ENCODE results near the gene TMEM80. TPM values are rescaled to one million over a fixed set of nuclear protein-coding genes. Genes with fewer than 3 reads are reported as not detected.

TMEM80 gene
- total and polyA plus RNA-seq, 2 donors (not counting 3 experiments of a cell fraction or from before 2014, with no cell fraction given): 21.2 to 26.6 TPM

DNA sequence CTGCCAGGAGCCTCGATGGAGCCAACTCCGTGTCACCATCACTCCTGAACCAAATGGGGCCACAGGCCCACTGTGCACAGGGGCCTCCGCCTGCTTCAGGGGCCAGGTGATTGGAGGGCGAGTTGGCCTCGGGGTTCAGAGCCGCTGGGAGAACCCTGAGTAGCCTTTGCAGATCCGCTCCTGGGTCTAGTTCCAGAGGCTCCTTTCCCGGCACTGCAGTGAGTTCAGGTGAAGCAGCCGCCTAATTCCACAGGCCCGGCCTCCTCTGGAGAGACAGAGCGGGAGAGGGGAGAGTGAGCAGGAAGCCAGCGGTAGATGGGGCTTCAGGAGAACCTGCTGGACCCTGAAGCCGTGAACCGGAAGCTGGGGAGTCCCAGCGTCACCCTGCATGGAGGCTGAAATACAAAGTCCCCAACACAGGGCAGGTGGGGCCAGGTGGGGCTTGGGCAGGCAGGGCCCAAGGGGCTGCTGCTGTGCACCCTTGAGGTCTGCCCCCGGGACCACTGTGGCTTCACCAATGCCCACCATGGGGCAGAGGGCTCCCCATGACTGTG lies 36.0 kb upstream of the TMEM80 start:
- CTCF ChIA-PET: no interaction called here

DNA sequence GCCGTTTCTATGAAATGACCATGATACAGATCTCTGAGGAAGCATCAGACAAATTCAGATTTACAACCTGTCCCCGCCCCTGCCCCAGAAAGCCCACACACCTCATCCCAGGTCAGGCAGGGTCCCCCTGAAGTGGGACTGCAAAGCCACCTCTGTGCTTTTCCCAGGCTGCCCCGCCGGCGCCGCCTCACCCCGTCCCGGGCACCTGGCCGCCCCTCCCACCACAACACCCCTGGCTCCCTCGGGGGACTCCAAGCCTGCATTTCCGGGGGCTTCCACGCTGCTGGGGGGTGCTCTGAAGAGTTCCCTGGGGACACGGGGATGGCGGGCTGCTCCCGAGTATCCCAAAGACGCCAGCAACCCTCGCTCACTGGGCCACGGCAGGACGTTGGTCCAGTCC lies 35.3 kb upstream of the TMEM80 start:
- intact Hi-C loops (cut with micrococcal nuclease): no loop called here

More for the DNA sequence above, 36.0 kb upstream of the TMEM80 start:
- no peaks in the 10 kb centered on the region for H3K4me1 ChIP-seq (ENCODE audit: control insufficient read depth, extremely low read depth, insufficient read depth, low read length)
- no peaks in the 10 kb centered on the region for H3K9me1 ChIP-seq (replicated peaks; ENCODE audit: control insufficient read depth, extremely low read depth, insufficient read depth, low read length)
- no peaks in the 10 kb centered on the region for H3K79me2 ChIP-seq (ENCODE audit: control insufficient read depth, insufficient read depth, low read length)
- BruUV-seq (replicated peaks): no TSS peak
- H3K27ac ChIP-seq (ENCODE audit: insufficient read depth, low read depth, low read length): no peak overlapping the region
- TF ChIP-seq, protein P1, sequence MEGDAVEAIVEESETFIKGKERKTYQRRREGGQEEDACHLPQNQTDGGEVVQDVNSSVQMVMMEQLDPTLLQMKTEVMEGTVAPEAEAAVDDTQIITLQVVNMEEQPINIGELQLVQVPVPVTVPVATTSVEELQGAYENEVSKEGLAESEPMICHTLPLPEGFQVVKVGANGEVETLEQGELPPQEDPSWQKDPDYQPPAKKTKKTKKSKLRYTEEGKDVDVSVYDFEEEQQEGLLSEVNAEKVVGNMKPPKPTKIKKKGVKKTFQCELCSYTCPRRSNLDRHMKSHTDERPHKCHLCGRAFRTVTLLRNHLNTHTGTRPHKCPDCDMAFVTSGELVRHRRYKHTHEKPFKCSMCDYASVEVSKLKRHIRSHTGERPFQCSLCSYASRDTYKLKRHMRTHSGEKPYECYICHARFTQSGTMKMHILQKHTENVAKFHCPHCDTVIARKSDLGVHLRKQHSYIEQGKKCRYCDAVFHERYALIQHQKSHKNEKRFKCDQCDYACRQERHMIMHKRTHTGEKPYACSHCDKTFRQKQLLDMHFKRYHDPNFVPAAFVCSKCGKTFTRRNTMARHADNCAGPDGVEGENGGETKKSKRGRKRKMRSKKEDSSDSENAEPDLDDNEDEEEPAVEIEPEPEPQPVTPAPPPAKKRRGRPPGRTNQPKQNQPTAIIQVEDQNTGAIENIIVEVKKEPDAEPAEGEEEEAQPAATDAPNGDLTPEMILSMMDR (IDR thresholded peaks at IDR 0.05; ENCODE audit: extremely low read depth in 1 of 2, insufficient read depth in 1 of 2, low read depth in 1 of 2, low read length in 2 of 2): no peak
- FAIRE-seq: no peak
- peaks cover 2 to 28% of the 10 kb centered on the region in 2 experiments for H3K36me3 ChIP-seq (ENCODE audit: control insufficient read depth in 2 of 2, extremely low read depth in 1 of 2, insufficient read depth in 2 of 2, low read length in 2 of 2)
- H3K9me3 ChIP-seq (replicated peaks; ENCODE audit: control insufficient read depth, insufficient read depth, low read length): no peaks in the 10 kb centered on the region
- dilution Hi-C loops (cut with MboI; ENCODE audit: extremely low pct_ligation_motif_present, low sequenced_read_pairs): no loop called here
- H3K9ac ChIP-seq (replicated peaks; ENCODE audit: extremely low read depth, insufficient read depth, low read length): no peak overlapping the region
- DNase-seq (ENCODE audit: low read depth, low spot score): no peak
- no peaks in the 10 kb centered on the region for H3K27me3 ChIP-seq (ENCODE audit: control insufficient read depth in 2 of 2, insufficient read depth in 2 of 2, low read length in 2 of 2)
- POLR2A ChIA-PET: no interaction called here
- no peaks in the 10 kb centered on the region for H4K20me1 ChIP-seq (replicated peaks; ENCODE audit: control insufficient read depth, extremely low read depth, insufficient read depth, low read length)
- H3K4me3 ChIP-seq (replicated peaks in 1 of 3; ENCODE audit: insufficient read depth in 1 of 3, low read depth in 1 of 3, low read length in 3 of 3): no peak overlapping the region
- H2AFZ ChIP-seq (ENCODE audit: low read depth, low read length): no peak overlapping the region
- no peak overlapping the region for H3K4me2 ChIP-seq (ENCODE audit: insufficient read depth, low read length)
- intact Hi-C loops (cut with micrococcal nuclease): no loop called here

More for the DNA sequence above, 35.3 kb upstream of the TMEM80 start:
- H3K4me3 ChIP-seq (replicated peaks in 1 of 3; ENCODE audit: insufficient read depth in 1 of 3, low read depth in 1 of 3, low read length in 3 of 3): no peak overlapping the region
- FAIRE-seq: no peak
- CTCF ChIA-PET: interaction anchor here (0.9 to 1.0 kb wide), 2 partner anchors 21 to 62 kb away, joined by 3 read pairs; no protein-coding TSS in a partner anchor
- H3K36me3 ChIP-seq (ENCODE audit: control insufficient read depth in 2 of 2, extremely low read depth in 1 of 2, insufficient read depth in 2 of 2, low read length in 2 of 2): peaks cover 2 to 28% of the 10 kb centered on the region in 2 experiments
- H3K27ac ChIP-seq (ENCODE audit: insufficient read depth, low read depth, low read length): no peak overlapping the region
- no TSS peak for BruUV-seq (replicated peaks)
- no peak overlapping the region for H3K9ac ChIP-seq (replicated peaks; ENCODE audit: extremely low read depth, insufficient read depth, low read length)
- H3K4me2 ChIP-seq (ENCODE audit: insufficient read depth, low read length): no peak overlapping the region
- H2AFZ ChIP-seq (ENCODE audit: low read depth, low read length): no peak overlapping the region
- no peaks in the 10 kb centered on the region for H3K9me1 ChIP-seq (replicated peaks; ENCODE audit: control insufficient read depth, extremely low read depth, insufficient read depth, low read length)
- H3K9me3 ChIP-seq (replicated peaks; ENCODE audit: control insufficient read depth, insufficient read depth, low read length): no peaks in the 10 kb centered on the region
- POLR2A ChIA-PET: no interaction called here
- H3K4me1 ChIP-seq (ENCODE audit: control insufficient read depth, extremely low read depth, insufficient read depth, low read length): no peaks in the 10 kb centered on the region
- H4K20me1 ChIP-seq (replicated peaks; ENCODE audit: control insufficient read depth, extremely low read depth, insufficient read depth, low read length): no peaks in the 10 kb centered on the region
- DNase-seq (ENCODE audit: low read depth, low spot score): no peak
- TF ChIP-seq MYC (IDR thresholded peaks at IDR 0.05; ENCODE audit: low read depth, low read length) (no peak), POLR2A (IDR thresholded peaks at IDR 0.05; ENCODE audit: low read depth, low read length) (no peak), POLR2AphosphoS5 (IDR thresholded peaks at IDR 0.05; ENCODE audit: insufficient read depth, low read depth, low read length) (no peak), FOS (IDR thresholded peaks at IDR 0.05; ENCODE audit: borderline replicate concordance, insufficient read depth, low read length) (no peak), JUN (IDR thresholded peaks at IDR 0.05; ENCODE audit: borderline replicate concordance, insufficient read depth, insufficient read length, low read depth) (no peak), GATA2 (IDR thresholded peaks at IDR 0.05; ENCODE audit: insufficient read depth, insufficient read length, low read depth, low read length) (no peak), EZH2 (IDR thresholded peaks at IDR 0.05; ENCODE audit: borderline replicate concordance, low read depth, low read length, severe bottlenecking) (no peak)
- TF ChIP-seq, protein P2, sequence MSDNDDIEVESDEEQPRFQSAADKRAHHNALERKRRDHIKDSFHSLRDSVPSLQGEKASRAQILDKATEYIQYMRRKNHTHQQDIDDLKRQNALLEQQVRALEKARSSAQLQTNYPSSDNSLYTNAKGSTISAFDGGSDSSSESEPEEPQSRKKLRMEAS (IDR thresholded peaks at IDR 0.05; ENCODE audit: insufficient read depth, insufficient read length): no peak
- TF ChIP-seq, protein P1 (IDR thresholded peaks at IDR 0.05; ENCODE audit: extremely low read depth in 1 of 2, insufficient read depth in 1 of 2, low read depth in 1 of 2, low read length in 2 of 2): no peak
- no peaks in the 10 kb centered on the region for H3K79me2 ChIP-seq (ENCODE audit: control insufficient read depth, insufficient read depth, low read length)
- dilution Hi-C loops (cut with MboI; ENCODE audit: extremely low pct_ligation_motif_present, low sequenced_read_pairs): no loop called here
- H3K27me3 ChIP-seq (ENCODE audit: control insufficient read depth in 2 of 2, insufficient read depth in 2 of 2, low read length in 2 of 2): no peaks in the 10 kb centered on the region

All from endothelial cell of umbilical vein (primary cell).